Measurements from ENCODE around the gene COQ5.
"Not testable (repeated sequence)": the region's sequence is repeated elsewhere in the genome, so short reads cannot be mapped to it uniquely, and the experiment has no call there.

The COQ5 gene

GRCh38 chr12:120532701-120533238 is 3.8 kb upstream of the COQ5 start:
- no peak for DNase-seq
- in situ Hi-C loops (cut with MboI; ENCODE audit: low pct_unique_long_range_greater_than_20kb, low sequenced_read_pairs), result no loop called here

GRCh38 chr12:120530418-120530761 is 1.4 kb upstream of the COQ5 start:
- DNase-seq; in situ Hi-C loops (cut with MboI; ENCODE audit: low pct_unique_long_range_greater_than_20kb, low sequenced_read_pairs): not testable (repeated sequence)

DNA sequence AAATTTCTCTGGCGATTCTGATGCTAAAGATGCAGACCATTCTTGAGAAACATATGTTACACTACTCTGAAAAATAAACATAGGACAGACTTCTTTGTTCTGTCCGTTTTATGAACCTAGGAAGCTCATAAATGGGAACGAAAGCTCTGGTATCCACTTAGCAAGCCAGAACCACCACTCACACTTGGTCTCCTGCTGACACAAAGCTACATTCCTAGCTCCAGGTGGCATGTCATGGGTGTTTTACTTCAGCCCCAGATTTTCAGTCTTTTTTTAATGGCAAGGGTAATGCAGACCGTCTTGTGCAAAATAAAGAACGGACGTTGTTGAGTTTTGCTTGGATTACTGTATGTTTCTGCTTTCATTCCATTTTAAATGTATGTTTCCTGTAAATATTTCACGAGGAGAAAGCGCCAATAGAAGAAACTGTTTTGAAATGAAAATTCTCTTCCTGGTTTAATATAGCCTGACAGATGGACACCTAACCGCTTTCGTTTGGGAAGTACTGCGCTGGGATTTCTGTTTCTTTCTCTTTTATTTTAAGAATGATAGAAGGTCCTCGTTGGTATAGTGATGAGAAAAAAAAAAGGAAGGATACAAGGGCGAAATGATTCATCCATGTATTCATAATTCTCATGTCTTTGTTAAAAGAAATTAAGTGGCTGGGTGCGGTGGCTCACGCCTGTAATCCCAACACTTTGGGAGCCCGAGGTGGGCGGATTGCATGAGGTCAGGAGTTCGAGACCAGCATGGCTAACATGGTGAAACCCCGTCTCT is 871 bp upstream of the COQ5 start:
- in situ Hi-C loops (cut with MboI; ENCODE audit: low pct_unique_long_range_greater_than_20kb, low sequenced_read_pairs), result no loop called here

DNA sequence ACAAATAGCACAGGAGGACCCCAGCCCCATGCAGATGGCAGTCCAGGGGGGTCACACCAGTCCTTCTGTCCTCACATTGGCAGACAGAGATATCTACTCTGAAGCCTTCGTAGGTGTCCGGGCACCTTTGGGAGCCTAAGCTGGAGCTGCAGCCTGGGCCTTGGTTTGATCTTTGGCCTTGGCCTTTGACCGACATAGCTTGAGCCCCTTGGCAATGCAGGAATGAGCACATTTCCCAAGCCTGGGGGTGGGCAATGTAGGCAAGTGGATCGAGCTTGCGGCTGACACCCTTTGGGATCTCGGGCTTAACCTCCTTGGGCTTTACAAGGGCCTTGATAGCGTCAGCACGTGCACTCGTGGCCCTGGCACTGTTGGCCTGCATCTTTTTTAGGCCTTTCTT is 6.4 kb downstream of the COQ5 start:
- in situ Hi-C loops (cut with MboI; ENCODE audit: low pct_unique_long_range_greater_than_20kb, low sequenced_read_pairs), result no loop called here
- no peak for DNase-seq

More for the DNA sequence above, 871 bp upstream of the COQ5 start:
- DNase-seq, result no peak

GRCh38 chr12:120519324-120519723 is 9.6 kb downstream of the COQ5 start:
- DNase-seq; in situ Hi-C loops (cut with MboI; ENCODE audit: low pct_unique_long_range_greater_than_20kb, low sequenced_read_pairs): not testable (repeated sequence)

- no peak for DNase-seq
- in situ Hi-C loops (cut with MboI; ENCODE audit: low pct_unique_long_range_greater_than_20kb, low sequenced_read_pairs), result no loop called here
Measured at GRCh38 chr12:120515496-120515895, 13.5 kb downstream of the COQ5 start.

DNA sequence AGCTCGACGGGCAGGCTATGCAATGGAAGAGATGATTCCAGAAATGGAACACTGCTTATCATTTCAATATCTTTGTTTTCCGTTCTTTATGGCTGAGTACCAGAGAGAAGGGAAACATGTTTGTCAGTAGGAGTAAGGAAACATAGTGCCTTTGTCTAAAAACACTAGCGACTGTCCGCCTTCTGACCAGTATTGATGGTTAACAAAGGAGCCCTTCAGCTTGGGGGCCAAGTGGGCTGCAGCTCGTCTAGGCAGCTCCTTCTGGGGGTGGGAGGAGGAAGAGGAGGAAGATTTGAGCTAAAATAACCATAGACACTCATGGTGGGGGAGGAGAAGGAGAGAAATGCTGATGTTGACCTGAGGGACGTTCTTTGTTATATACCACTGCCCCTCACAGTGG is 15.0 kb downstream of the COQ5 start:
- in situ Hi-C loops (cut with MboI; ENCODE audit: low pct_unique_long_range_greater_than_20kb, low sequenced_read_pairs), result no loop called here
- no peak for DNase-seq

DNA sequence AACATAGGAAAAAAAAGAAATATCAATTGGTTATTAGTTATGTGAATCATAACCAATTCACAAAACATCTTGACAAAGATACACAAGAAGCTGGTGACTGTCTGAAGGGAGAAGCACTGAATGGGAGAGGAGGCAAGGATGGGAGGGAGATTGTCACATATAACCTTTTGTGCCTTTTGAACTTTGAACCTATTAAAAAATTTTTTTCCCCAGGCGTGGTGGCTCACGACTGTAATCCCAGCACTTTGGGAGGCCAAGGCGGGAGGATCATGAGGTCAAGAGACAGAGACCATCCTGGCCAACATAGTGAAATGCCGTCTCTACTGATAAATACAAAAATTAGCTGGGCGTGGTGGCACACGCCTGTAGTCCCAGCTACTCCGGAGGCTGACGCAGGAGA is 20.4 kb downstream of the COQ5 start:
- no peak for DNase-seq
- in situ Hi-C loops (cut with MboI; ENCODE audit: low pct_unique_long_range_greater_than_20kb, low sequenced_read_pairs), result no loop called here

GRCh38 chr12:120504587-120504986 is 24.4 kb downstream of the COQ5 start:
- in situ Hi-C loops (cut with MboI; ENCODE audit: low pct_unique_long_range_greater_than_20kb, low sequenced_read_pairs), result no loop called here
- no peak for DNase-seq

DNA sequence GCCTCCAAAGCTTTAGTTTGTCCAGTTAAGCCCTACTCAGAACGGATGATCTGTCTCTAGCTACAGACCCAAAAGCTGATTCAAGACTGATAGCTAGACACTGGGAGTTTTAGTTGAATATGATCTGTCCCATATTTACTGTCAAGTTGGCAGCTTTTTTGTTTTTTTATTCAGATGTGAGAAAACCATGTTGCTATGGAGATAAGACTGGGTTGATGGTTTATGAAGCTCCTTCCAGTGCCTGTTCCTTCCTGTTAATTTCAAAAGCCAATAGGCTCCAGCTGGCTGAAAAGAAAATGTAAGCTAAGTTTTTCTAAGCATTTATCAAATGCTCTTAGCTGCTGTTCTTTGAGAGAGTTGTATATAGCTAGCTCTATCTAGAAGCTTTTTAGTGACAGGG is 28.4 kb downstream of the COQ5 start:
- in situ Hi-C loops (cut with MboI; ENCODE audit: low pct_unique_long_range_greater_than_20kb, low sequenced_read_pairs), result no loop called here
- no peak for DNase-seq

- in situ Hi-C loops (cut with MboI; ENCODE audit: low pct_unique_long_range_greater_than_20kb, low sequenced_read_pairs), result no loop called here
- no peak for DNase-seq
Measured at GRCh38 chr12:120498870-120499515, 30.0 kb downstream of the COQ5 start.

DNA sequence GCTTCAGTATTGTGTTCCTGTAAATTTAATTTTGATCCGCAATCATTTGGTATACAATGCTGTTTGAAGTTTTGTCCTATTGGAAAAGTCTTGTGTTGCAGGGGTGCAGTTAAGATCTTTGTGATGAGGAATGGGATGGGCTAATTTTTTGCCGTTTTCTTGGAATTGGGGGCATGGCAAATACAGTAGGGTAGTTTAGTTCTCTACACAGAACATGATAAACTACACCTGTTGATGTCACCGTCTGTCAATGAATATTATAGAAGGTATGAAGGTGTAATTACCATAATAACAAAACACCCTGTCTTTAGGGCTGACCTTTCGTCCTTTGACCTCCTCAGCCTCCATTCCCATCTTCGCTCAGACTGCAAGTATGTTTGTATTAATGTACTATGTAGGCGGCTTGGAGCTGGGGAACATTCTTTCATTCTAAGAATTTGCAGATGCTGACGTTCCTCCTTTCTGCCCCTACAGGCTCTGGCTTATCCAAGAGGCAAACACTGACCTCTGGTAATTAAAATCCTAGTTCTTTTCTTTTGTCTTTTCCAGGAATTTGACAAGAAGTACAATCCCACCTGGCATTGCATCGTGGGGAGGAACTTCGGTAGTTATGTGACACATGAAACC is 31.3 kb downstream of the COQ5 start:
- in situ Hi-C loops (cut with MboI; ENCODE audit: low pct_unique_long_range_greater_than_20kb, low sequenced_read_pairs), result no loop called here

GRCh38 chr12:120496413-120497340 is 32.3 kb downstream of the COQ5 start:
- in situ Hi-C loops (cut with MboI; ENCODE audit: low pct_unique_long_range_greater_than_20kb, low sequenced_read_pairs), result no loop called here
- DNase-seq, result peak; percentile 86

More for the DNA sequence above, 31.3 kb downstream of the COQ5 start:
- no peak for DNase-seq

- peak; percentile 97 for DNase-seq
- in situ Hi-C loops (cut with MboI; ENCODE audit: low pct_unique_long_range_greater_than_20kb, low sequenced_read_pairs), result no loop called here
Measured at GRCh38 chr12:120495731-120496412, 33.1 kb downstream of the COQ5 start, which contains the start of gene DYNLL1. TSS of gene DYNLL1 (plus strand) at chr12:120496113. CDS start at chr12:120496422, 309 bp downstream.

GRCh38 chr12:120495186-120495730 is 33.7 kb downstream of the COQ5 start:
- in situ Hi-C loops (cut with MboI; ENCODE audit: low pct_unique_long_range_greater_than_20kb, low sequenced_read_pairs), result no loop called here
- DNase-seq, result no peak

GRCh38 chr12:120490833-120491512 is 38.0 kb downstream of the COQ5 start:
- in situ Hi-C loops (cut with MboI; ENCODE audit: low pct_unique_long_range_greater_than_20kb, low sequenced_read_pairs), result no loop called here
- DNase-seq, result no peak

DNA sequence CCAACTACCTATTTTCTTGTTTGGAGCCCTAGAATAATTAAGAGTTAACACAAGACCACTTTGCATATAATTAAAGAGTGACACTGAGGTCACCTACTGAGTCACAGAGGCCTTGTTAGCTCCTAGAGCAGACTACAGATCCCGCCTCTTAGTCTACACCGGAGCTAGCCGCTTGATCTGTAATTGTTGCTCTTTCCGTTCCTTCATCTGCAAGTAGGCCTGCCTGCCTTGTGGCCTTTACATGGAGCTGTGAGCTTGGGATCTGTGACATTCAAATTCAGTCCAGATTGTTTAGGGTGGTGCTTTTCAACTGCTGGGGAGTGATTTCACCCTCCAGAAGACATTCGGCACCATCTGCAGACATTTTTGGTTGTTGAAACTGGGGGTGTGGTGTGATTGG is 38.6 kb downstream of the COQ5 start:
- in situ Hi-C loops (cut with MboI; ENCODE audit: low pct_unique_long_range_greater_than_20kb, low sequenced_read_pairs), result no loop called here
- DNase-seq, result no peak

- in situ Hi-C loops (cut with MboI; ENCODE audit: low pct_unique_long_range_greater_than_20kb, low sequenced_read_pairs), result no loop called here
- DNase-seq, result no peak
Measured at GRCh38 chr12:120489018-120489417, 39.9 kb downstream of the COQ5 start.

All from KBM-7 (cell line).